Endothelial cell of umbilical vein (primary cell): ENCODE data around the gene NOTCH1. TPM values are rescaled to one million over a fixed set of nuclear protein-coding genes. Genes with fewer than 3 reads are reported as not detected.

Source experiments
- BruUV-seq: library from RNA; stranded (reverse); fragments of 400-500 nt; replicated peaks from 2 replicates; lab custom pipeline; 2021; lab: Mats Ljungman, UMichigan
- CTCF ChIA-PET: fragments of 300-600, 350-600 bp; sonication (Branson Sonifier 250); formaldehyde crosslinking; loops from one replicate; lab custom pipeline; 2021; ENCODE audit warnings: antibody characterized with exemption, inconsistent platforms; lab: Charles Lee
- POLR2A ChIA-PET: fragments of 300-600, 350-600 bp; sonication (Branson Sonifier 250); formaldehyde crosslinking; loops from one replicate; lab custom pipeline; 2021; ENCODE audit warnings: antibody characterized with exemption, inconsistent platforms; lab: Charles Lee
- DNase-seq: peaks from one replicate; pipeline ENCODE4 v3.0.0-alpha.2; 2011; ENCODE audit warnings: low read depth, low spot score
- FAIRE-seq: peaks from 2 replicates; lab custom pipeline; 2011; peaks lifted over from hg19 to GRCh38; lab: Jason Lieb, UNC
- H2AFZ ChIP-seq: 2 replicates; pipeline ENCODE4 v1.6.0; 2012; ENCODE audit warnings: low read depth, low read length, control low read depth, inconsistent platforms
- H3K27ac ChIP-seq: 2 replicates; pipeline ENCODE4 v1.5.1; 2011; ENCODE audit warnings: low read depth, mild to moderate bottlenecking, control low read depth, low read length, moderate library complexity; ENCODE audit not compliant: insufficient read depth
- H3K27me3 ChIP-seq, 2 experiments: 2 replicates each; pipeline versions ENCODE4 v1.6.0 to v1.6.1; 2011; ENCODE audit warnings: low read length in 2 of 2, mixed read lengths in 1 of 2; ENCODE audit not compliant: control insufficient read depth in 2 of 2, insufficient read depth in 2 of 2
- H3K36me3 ChIP-seq, 2 experiments: 2 replicates in 1 of 2; 3 replicates in 1 of 2; pipeline ENCODE4 v1.5.1; 2011; ENCODE audit warnings: low read length in 2 of 2, mild to moderate bottlenecking in 1 of 2, moderate library complexity in 1 of 2; ENCODE audit not compliant: control insufficient read depth in 2 of 2, insufficient read depth in 2 of 2; ENCODE audit errors: extremely low read depth in 1 of 2
- H3K4me1 ChIP-seq: 3 replicates; pipeline ENCODE4 v1.5.1; 2011; ENCODE audit warnings: mild to moderate bottlenecking, low read length; ENCODE audit not compliant: control insufficient read depth, insufficient read depth; ENCODE audit errors: extremely low read depth
- H3K4me2 ChIP-seq: 2 replicates; pipeline ENCODE4 v1.6.1; 2011; ENCODE audit warnings: low read length, control low read depth, mixed read lengths; ENCODE audit not compliant: insufficient read depth
- H3K4me3 ChIP-seq, 3 experiments: fragments of 200-600 bp in 1 of 3; sonication (generic), shearing (Covaris generic) in 1 of 3; replicated peaks in 1 of 3; 2 replicates each; pipeline ENCODE4 v1.5.1; 2011 to 2016; ENCODE audit warnings: control low read depth in 3 of 3, low read length in 3 of 3, mild to moderate bottlenecking in 2 of 3, inconsistent platforms in 1 of 3, low read depth in 1 of 3, moderate library complexity in 1 of 3; ENCODE audit not compliant: insufficient read depth in 1 of 3
- H3K79me2 ChIP-seq: 2 replicates; pipeline ENCODE4 v1.6.0; 2012; ENCODE audit warnings: low read length, inconsistent platforms; ENCODE audit not compliant: control insufficient read depth, insufficient read depth
- H3K9ac ChIP-seq: replicated peaks from 2 replicates; pipeline ENCODE3; 2011; ENCODE audit warnings: low read length, control low read depth; ENCODE audit not compliant: insufficient read depth; ENCODE audit errors: extremely low read depth
- H3K9me1 ChIP-seq: replicated peaks from 3 replicates; pipeline ENCODE4 v1.6.0; 2011; ENCODE audit warnings: mild to moderate bottlenecking, low read length; ENCODE audit not compliant: control insufficient read depth, insufficient read depth; ENCODE audit errors: extremely low read depth
- H3K9me3 ChIP-seq: replicated peaks from 2 replicates; pipeline ENCODE4 v1.5.1; 2012; ENCODE audit warnings: low read length, inconsistent platforms; ENCODE audit not compliant: control insufficient read depth, insufficient read depth
- H4K20me1 ChIP-seq: replicated peaks from 2 replicates; pipeline ENCODE3; 2011; ENCODE audit warnings: mild to moderate bottlenecking, low read length; ENCODE audit not compliant: control insufficient read depth, insufficient read depth; ENCODE audit errors: extremely low read depth
- EZH2 ChIP-seq: IDR thresholded peaks from 2 replicates; pipeline ENCODE4 v1.6.1; 2012; ENCODE audit warnings: borderline replicate concordance, low read depth, mild to moderate bottlenecking, moderate library complexity, low read length, inconsistent platforms; ENCODE audit not compliant: severe bottlenecking
- FOS ChIP-seq: IDR thresholded peaks from 2 replicates; pipeline ENCODE4 v1.6.1; 2011; ENCODE audit warnings: mild to moderate bottlenecking, low read length, moderate library complexity, borderline replicate concordance; ENCODE audit not compliant: insufficient read depth
- MAX ChIP-seq: IDR thresholded peaks from 2 replicates; pipeline ENCODE4 v1.6.1; 2011; ENCODE audit not compliant: insufficient read depth, insufficient read length
- POLR2A ChIP-seq: IDR thresholded peaks from 2 replicates; pipeline ENCODE4 v1.6.1; 2012; ENCODE audit warnings: low read depth, mild to moderate bottlenecking, control low read depth, low read length
- dilution Hi-C: fragments of 300-500 bp; cut with MboI; formaldehyde crosslinking; loops from one replicate; pipeline ENCODE4 v1.15.0; 2019; ENCODE audit warnings: low sequenced_read_pairs; ENCODE audit not compliant: extremely low pct_ligation_motif_present
- intact Hi-C: fragments of 100-400 bp; cut with micrococcal nuclease; formaldehyde crosslinking; loops from one replicate; pipeline ENCODE4 v1.10.0; 2022
- polyA plus RNA-seq, 4 experiments: library from polyadenylated mRNA; depleted of rRNA in 3 of 4; stranded (reverse) in 3 of 4; unstranded in 1 of 4; fragments of >200 nt; gene quantifications; 2 replicates each; pipeline versions ENCODE4 v1.2.1 to v1.2.3, GENCODE V29; 2011 to 2012; ENCODE audit warnings: missing spikeins in 1 of 4
- total RNA-seq: library from RNA; stranded (reverse); gene quantifications from 2 replicates; pipeline ENCODE4 v1.2.3, GENCODE V29; 2021
- TF ChIP-seq, protein P1 (sequence below), 2 donors: IDR thresholded peaks; 1 replicate in 1 of 2; 2 replicates in 1 of 2; pipeline ENCODE4 v1.5.1; 2011; ENCODE audit warnings: low read length in 2 of 2, mild to moderate bottlenecking in 2 of 2, moderate library complexity in 2 of 2, control low read depth in 1 of 2, inconsistent platforms in 1 of 2, low read depth in 1 of 2; ENCODE audit not compliant: insufficient read depth in 1 of 2; ENCODE audit errors: extremely low read depth in 1 of 2

NOTCH1 gene
- total and polyA plus RNA-seq, 2 donors (not counting 3 experiments of a cell fraction or from before 2014, with no cell fraction given): 31.7 to 153 TPM

GRCh38 chr9:136486131-136486530 lies 59.7 kb downstream of the NOTCH1 start:
- ChIA-PET CTCF (interaction anchor here (0.9 to 8.5 kb wide), 8 partner anchors 14 to 157 kb away, joined by 3 to 261 read pairs (median 28); no protein-coding TSS in a partner anchor), POLR2A (no interaction called here)
- Histone ChIP-seq H3K4me2 (no peak overlapping the region), H3K27ac (no peak overlapping the region), H3K4me1 (peaks cover 16% of the 10 kb centered on the region), H3K9me3 (no peaks in the 10 kb centered on the region), H3K9me1 (no peaks in the 10 kb centered on the region), H3K9ac (no peak overlapping the region), H3K36me3 (no peaks in the 10 kb centered on the region), H3K4me3 (no peak overlapping the region), H3K79me2 (peaks cover 15% of the 10 kb centered on the region), H3K27me3 (no peaks in the 10 kb centered on the region), H4K20me1 (no peaks in the 10 kb centered on the region), H2AFZ (no peak overlapping the region)
- dilution Hi-C loops (loop anchor here (10.0 kb wide), 1 partner anchor 69 kb away; no protein-coding TSS in a partner anchor), intact Hi-C loops (no loop called here)
- TF ChIP-seq EZH2 (no peak), POLR2A (no peak)
- DNase-seq: no peak
- no TSS peak for BruUV-seq
- FAIRE-seq: no peak

DNA sequence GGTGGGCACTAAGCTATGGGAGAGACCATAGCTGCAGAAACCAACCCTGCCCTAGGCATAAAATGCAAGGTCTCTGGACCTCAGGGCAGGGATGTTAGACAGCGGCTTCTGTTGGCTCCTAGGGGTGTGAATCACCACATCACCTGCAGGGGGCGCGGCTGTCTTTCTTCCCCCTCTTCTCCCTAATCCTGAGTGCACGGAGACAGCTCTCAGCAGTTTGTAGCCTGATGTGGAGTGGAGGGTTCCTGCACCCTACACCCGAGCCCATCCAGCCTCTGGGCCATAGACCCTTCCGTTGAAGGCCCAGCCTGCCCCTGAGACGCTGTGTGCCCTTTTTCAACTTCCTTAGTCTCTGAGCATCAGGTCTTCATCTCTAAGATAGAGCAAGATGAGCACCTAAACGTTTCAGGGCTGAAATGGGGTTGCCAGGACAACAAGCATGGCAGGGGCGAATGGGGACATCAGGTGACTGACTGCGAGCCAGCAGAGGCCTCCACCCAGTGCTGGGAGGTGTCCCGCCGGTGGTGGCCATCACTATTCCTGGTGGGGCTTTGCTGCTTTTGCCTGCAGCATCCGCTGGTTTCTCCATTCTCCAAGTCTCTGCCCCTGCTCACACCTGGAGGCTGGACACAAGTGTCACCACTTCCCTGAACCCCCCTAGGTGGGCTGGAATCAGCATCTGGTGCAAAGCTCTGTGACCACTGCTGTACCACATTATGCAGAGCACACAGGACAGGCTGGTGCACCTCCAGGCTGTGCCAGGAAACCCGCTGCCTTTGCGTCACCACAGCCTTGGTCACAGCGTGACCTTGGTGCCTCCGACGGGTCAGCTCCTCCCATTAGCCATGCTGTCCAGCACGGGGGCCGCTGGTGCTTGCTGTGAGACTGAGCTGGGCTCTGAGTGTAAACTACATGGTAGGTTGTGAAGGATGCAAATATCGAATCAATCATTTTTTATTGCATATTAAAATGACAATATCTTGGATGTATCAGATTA lies 60.5 kb downstream of the NOTCH1 start:
- no peak overlapping the region for H3K27ac ChIP-seq
- no peaks in the 10 kb centered on the region for H4K20me1 ChIP-seq
- H2AFZ ChIP-seq: no peak overlapping the region
- no peaks in the 10 kb centered on the region for H3K9me1 ChIP-seq
- H3K4me1 ChIP-seq: peaks cover 16% of the 10 kb centered on the region
- ChIA-PET CTCF (interaction anchor here (0.6 to 8.5 kb wide), 19 partner anchors 14 to 208 kb away, joined by 3 to 261 read pairs (median 4); no protein-coding TSS in a partner anchor), POLR2A (interaction anchor here (0.6 to 1.0 kb wide), 2 partner anchors 146 to 157 kb away, joined by 3 to 4 read pairs; no protein-coding TSS in a partner anchor)
- H3K79me2 ChIP-seq: peaks cover 20% of the 10 kb centered on the region
- no TSS peak for BruUV-seq
- FAIRE-seq (peak; percentile 98), DNase-seq (peak; percentile 75)
- TF ChIP-seq, protein P1, sequence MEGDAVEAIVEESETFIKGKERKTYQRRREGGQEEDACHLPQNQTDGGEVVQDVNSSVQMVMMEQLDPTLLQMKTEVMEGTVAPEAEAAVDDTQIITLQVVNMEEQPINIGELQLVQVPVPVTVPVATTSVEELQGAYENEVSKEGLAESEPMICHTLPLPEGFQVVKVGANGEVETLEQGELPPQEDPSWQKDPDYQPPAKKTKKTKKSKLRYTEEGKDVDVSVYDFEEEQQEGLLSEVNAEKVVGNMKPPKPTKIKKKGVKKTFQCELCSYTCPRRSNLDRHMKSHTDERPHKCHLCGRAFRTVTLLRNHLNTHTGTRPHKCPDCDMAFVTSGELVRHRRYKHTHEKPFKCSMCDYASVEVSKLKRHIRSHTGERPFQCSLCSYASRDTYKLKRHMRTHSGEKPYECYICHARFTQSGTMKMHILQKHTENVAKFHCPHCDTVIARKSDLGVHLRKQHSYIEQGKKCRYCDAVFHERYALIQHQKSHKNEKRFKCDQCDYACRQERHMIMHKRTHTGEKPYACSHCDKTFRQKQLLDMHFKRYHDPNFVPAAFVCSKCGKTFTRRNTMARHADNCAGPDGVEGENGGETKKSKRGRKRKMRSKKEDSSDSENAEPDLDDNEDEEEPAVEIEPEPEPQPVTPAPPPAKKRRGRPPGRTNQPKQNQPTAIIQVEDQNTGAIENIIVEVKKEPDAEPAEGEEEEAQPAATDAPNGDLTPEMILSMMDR (IDR thresholded peaks at IDR 0.05; ENCODE audit: extremely low read depth in 1 of 2, insufficient read depth in 1 of 2, low read depth in 1 of 2, low read length in 2 of 2): peak; percentile 91 to 92
- no peak for TF ChIP-seq POLR2A
- no peak for TF ChIP-seq MAX
- no peak for TF ChIP-seq EZH2
- no peak for TF ChIP-seq FOS
- no peak overlapping the region for H3K4me3 ChIP-seq
- dilution Hi-C loops: loop anchor here (10.0 kb wide), 1 partner anchor 69 kb away; no protein-coding TSS in a partner anchor
- no peaks in the 10 kb centered on the region for H3K9me3 ChIP-seq
- intact Hi-C loops: loop anchor here (1.0 kb wide), 3 partner anchors 146 to 209 kb away; no protein-coding TSS in a partner anchor
- H3K9ac ChIP-seq: no peak overlapping the region
- no peak overlapping the region for H3K4me2 ChIP-seq
- H3K27me3 ChIP-seq: no peaks in the 10 kb centered on the region
- H3K36me3 ChIP-seq: no peaks in the 10 kb centered on the region
